Gastroesophageal sphincter (tissue), 3 donors: ENCODE data around the gene COPA.

Source experiments
- EP300 ChIP-seq: sonication (generic); formaldehyde crosslinking; IDR thresholded peaks from one replicate; pipeline ENCODE4 v1.6.1; 2017; ENCODE audit warnings: antibody characterized with exemption, mild to moderate bottlenecking
- POLR2A ChIP-seq, 2 donors: fragments of 450-650 bp; IDR thresholded peaks; one replicate each; pipeline ENCODE4 v1.6.1; 2017; ENCODE audit warnings: antibody characterized with exemption in 2 of 2, mild to moderate bottlenecking in 2 of 2, moderate library complexity in 1 of 2
- POLR2AphosphoS5 ChIP-seq: sonication (generic); formaldehyde crosslinking; IDR thresholded peaks from one replicate; pipeline ENCODE4 v1.6.1; 2017; ENCODE audit warnings: antibody characterized with exemption
- TF ChIP-seq, protein P1 (sequence below), 4 experiments: fragments of 200-600 bp in 2 of 4; fragments of 450-650 bp in 2 of 4; sonication (generic) in 1 of 4; IDR thresholded peaks; one replicate each; pipeline ENCODE4 v1.5.1; 2017 to 2019; ENCODE audit warnings: antibody characterized with exemption in 4 of 4, mild to moderate bottlenecking in 2 of 4, moderate library complexity in 2 of 4

DNA sequence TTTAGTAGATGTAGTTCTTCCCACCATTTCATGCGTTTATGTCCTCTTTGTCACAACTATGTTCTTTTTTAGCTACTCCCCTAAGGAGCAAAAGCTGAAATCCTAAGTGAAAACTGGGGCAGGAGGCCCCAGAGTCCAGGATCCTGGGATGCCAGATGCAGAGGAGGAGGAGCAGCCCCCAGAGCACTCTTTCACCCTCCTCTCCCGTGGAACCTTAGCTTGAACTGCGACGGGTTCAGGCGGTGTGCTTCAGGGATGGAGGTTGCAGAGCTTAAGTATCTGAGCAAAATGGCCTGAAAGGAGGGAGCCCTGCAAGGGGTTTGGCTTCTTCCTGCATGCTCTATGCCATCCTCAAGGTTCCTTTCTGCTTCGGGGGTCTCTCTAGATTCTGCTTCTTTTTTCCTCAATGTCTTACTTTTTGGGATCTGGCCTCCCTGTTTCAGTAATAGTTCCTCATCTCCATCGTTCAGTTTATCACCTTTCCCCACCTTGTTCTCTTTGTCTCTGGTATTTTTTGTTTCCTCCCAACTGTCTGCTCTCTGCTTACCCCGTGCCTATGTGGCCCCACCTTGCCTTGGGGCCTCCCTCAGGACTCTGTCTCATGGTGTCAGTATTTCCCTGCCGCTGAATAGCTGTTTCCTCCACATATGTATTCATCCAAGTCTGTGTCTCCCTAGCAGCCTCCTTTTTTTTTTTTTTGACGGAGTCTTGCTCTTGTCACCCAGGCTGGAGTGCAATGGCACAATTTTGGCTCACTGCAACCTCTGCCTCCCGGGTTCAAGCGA, 21.1 kb upstream of the COPA start:
- TF ChIP-seq, protein P1, sequence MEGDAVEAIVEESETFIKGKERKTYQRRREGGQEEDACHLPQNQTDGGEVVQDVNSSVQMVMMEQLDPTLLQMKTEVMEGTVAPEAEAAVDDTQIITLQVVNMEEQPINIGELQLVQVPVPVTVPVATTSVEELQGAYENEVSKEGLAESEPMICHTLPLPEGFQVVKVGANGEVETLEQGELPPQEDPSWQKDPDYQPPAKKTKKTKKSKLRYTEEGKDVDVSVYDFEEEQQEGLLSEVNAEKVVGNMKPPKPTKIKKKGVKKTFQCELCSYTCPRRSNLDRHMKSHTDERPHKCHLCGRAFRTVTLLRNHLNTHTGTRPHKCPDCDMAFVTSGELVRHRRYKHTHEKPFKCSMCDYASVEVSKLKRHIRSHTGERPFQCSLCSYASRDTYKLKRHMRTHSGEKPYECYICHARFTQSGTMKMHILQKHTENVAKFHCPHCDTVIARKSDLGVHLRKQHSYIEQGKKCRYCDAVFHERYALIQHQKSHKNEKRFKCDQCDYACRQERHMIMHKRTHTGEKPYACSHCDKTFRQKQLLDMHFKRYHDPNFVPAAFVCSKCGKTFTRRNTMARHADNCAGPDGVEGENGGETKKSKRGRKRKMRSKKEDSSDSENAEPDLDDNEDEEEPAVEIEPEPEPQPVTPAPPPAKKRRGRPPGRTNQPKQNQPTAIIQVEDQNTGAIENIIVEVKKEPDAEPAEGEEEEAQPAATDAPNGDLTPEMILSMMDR (IDR thresholded peaks at IDR 0.05), result no peak
- no peak for TF ChIP-seq POLR2AphosphoS5
- TF ChIP-seq POLR2A (IDR thresholded peaks at IDR 0.05), result no peak
- no peak for TF ChIP-seq EP300
